ENCODE measurements around the gene SOX9.

Gene SOX9

DNA sequence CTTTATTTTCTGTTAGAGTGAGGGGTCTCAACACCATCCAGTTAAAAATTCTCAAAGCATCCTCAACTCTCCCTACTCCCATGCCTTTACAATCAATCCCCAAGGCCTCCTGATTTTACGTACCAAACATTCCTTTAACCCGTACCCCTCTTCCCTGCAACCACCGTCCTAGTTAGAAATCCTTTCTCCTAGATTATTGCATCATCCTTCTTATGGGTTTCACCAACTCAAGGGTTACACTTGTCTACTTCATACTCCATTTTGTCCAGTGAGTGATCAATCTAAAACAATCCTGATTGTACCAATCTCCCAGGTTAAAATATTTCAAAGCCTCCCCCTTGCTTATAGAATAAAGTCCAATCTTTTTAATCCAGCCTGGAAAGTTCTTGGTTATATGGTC is 24.7 kb downstream of the SOX9 start:
- WGBS, 2 experiments (ENCODE audit: insufficient coverage in 2 of 2): 86 to 90% methylated on average over 3 of the region's 3 CpGs
- Histone ChIP-seq H3K27ac (ENCODE audit: low read depth, low read length, severe bottlenecking) (no peak overlapping the region), H3K36me3 (ENCODE audit: control insufficient read depth, insufficient read depth, low read length) (no peaks in the 10 kb centered on the region), H3K4me3 (ENCODE audit: extremely low read depth, insufficient read depth, low read length, poor library complexity, severe bottlenecking) (no peak overlapping the region), H3K9me3 (ENCODE audit: control insufficient read depth, low read length) (no peaks in the 10 kb centered on the region), H3K4me1 (ENCODE audit: control insufficient read depth, insufficient read depth, low read length, poor library complexity, severe bottlenecking) (peaks cover 3% of the 10 kb centered on the region)

DNA sequence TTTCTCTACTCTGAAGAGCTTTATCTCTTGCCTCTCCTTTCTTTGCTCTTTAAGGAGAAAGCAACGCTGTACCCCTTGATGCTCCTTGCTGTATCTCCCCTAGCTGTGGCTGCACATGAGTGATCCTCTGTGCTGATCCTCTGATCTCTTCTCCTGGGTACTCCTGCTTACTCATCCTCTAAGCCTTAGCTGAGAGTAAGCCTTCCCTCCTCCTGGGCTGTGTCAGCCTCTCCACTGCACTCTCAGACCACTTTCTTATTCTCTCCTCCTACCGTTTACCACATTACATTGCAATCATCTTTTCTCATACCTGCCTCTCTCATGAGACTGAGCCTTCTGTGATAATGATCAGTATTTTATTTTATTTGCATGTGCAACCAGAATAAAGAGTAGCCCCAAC is 25.1 kb downstream of the SOX9 start:
- Histone ChIP-seq H3K27ac (ENCODE audit: low read depth, low read length, severe bottlenecking) (no peak overlapping the region), H3K36me3 (ENCODE audit: control insufficient read depth, insufficient read depth, low read length) (no peaks in the 10 kb centered on the region), H3K4me1 (ENCODE audit: control insufficient read depth, insufficient read depth, low read length, poor library complexity, severe bottlenecking) (peaks cover 3% of the 10 kb centered on the region), H3K9me3 (ENCODE audit: control insufficient read depth, low read length) (no peaks in the 10 kb centered on the region), H3K4me3 (ENCODE audit: extremely low read depth, insufficient read depth, low read length, poor library complexity, severe bottlenecking) (no peak overlapping the region)
- WGBS, 2 experiments (ENCODE audit: insufficient coverage in 2 of 2): 88 to 91% methylated on average over 1 of the region's 2 CpGs

DNA sequence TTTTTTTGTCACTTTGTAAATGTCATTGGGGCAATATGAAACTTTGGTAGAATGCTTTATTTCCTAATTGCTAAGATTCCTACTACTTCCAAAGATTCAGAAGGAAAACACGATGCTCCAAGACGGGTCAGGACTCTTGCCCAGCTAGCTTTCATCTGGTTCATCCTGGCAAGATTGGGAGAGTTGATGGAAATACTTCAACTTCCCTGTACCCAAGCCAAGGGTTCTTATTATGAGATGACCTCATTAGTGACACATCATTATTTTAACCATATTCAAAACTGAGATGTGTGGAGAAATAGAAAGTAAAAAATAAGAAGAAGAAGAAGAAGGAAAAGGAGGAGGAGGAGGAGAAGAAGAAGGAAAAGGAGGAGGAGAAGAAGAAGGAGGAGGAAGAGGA is 25.6 kb downstream of the SOX9 start:
- Histone ChIP-seq H3K36me3 (ENCODE audit: control insufficient read depth, insufficient read depth, low read length) (no peaks in the 10 kb centered on the region), H3K4me1 (ENCODE audit: control insufficient read depth, insufficient read depth, low read length, poor library complexity, severe bottlenecking) (peaks cover 3% of the 10 kb centered on the region), H3K27ac (ENCODE audit: low read depth, low read length, severe bottlenecking) (no peak overlapping the region), H3K4me3 (ENCODE audit: extremely low read depth, insufficient read depth, low read length, poor library complexity, severe bottlenecking) (no peak overlapping the region), H3K9me3 (ENCODE audit: control insufficient read depth, low read length) (no peaks in the 10 kb centered on the region)
- 100% methylated on average over 1 of the region's 2 CpGs; no CpG with 5 or more reads in 1 of the 2 experiments for WGBS, 2 experiments (ENCODE audit: insufficient coverage in 2 of 2)

DNA sequence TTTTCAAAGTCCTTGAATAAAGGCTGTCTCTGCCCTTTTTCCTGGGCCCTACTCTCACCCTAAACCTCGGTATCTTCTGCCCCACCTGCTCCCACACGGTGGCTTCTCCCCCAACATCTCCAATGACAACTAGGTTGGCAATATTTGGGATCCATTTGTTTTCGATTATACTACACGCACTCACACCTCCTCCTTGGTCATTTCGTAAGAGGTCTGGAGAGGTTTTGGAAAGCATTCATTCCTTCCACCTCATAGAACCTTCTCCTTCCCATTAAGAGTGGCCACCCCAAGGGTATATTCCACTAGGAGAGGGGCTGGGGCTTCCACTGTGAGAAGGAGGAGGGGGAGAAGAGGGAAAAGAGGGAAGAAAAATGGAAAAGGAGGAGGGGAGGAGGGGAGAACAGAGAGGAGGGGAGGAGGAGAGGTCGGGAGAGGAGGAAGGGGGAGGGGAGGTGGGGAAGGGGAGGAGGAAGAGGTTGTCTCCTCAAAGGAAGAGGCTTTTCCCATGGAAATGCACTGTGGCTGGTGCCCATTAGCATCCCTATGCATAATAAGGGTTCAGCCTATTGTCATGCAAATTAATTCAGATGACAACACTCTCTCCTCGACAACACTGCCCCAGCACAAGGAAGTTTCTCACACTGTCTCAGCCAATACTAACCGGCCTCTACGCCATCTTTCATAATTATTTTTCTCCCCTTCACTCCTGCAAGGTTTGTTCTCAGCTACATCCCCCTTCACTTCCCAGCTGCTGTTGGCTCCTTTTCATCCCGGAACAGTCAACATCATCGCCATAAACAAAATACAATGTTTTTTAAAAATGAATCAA is 30.0 kb downstream of the SOX9 start:
- Histone ChIP-seq H3K27ac (ENCODE audit: low read depth, low read length, severe bottlenecking) (peak overlapping the region; percentile 86), H3K36me3 (ENCODE audit: control insufficient read depth, insufficient read depth, low read length) (no peaks in the 10 kb centered on the region), H3K4me3 (ENCODE audit: extremely low read depth, insufficient read depth, low read length, poor library complexity, severe bottlenecking) (no peak overlapping the region), H3K4me1 (ENCODE audit: control insufficient read depth, insufficient read depth, low read length, poor library complexity, severe bottlenecking) (peaks cover 13% of the 10 kb centered on the region), H3K9me3 (ENCODE audit: control insufficient read depth, low read length) (no peaks in the 10 kb centered on the region)
- WGBS, 2 experiments (ENCODE audit: insufficient coverage in 2 of 2): 33 to 47% methylated on average over 8 of the region's 11 CpGs

DNA sequence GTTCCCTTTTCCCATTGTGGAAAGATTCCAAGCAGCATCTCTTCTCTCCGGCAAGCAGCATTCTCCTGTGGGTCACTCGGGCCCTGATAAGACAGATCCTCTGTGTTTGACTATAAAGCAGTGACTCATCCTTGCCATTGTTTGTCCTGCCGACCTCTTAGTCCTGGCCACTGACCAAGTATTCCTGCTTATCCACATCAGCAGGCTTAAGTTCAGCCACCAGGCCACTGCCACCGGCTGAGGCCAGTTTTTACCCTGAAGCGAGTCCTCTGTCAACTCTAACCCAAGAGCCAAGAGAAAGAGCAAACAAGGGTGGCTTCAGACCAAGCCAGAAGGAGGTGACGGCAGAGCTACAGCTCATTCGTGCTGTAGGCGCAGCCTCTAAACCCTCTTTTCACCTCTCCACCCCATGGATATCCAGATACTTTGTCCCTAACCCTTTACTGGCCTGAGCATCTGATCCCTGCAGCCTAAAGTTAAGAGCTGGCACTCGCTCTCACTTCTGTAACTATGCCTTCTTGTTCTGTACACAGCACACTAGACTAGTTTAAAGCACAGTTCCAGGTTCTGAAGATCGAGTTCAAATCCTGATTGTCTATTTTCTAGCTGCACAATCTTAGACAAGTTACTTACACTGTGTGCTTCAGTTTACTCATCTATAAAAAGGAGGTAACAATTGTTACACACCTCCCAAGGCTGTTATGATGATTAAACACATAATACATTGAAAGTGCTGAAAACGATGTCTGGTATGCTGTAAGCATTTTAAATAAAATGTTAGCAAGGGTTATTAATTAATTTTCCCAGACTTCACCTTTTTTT is 31.0 kb downstream of the SOX9 start:
- peak overlapping the region; percentile 86 for H3K27ac ChIP-seq (ENCODE audit: low read depth, low read length, severe bottlenecking)
- 32 to 43% methylated on average over 8 to 10 of the region's 11 CpGs for whole genome bisulfite sequencing, 2 experiments (ENCODE audit: insufficient coverage in 2 of 2)
- peaks cover 16% of the 10 kb centered on the region for H3K4me1 ChIP-seq (ENCODE audit: control insufficient read depth, insufficient read depth, low read length, poor library complexity, severe bottlenecking)
- no peaks in the 10 kb centered on the region for H3K9me3 ChIP-seq (ENCODE audit: control insufficient read depth, low read length)
- no peaks in the 10 kb centered on the region for H3K36me3 ChIP-seq (ENCODE audit: control insufficient read depth, insufficient read depth, low read length)
- no peak overlapping the region for H3K4me3 ChIP-seq (ENCODE audit: extremely low read depth, insufficient read depth, low read length, poor library complexity, severe bottlenecking)

DNA sequence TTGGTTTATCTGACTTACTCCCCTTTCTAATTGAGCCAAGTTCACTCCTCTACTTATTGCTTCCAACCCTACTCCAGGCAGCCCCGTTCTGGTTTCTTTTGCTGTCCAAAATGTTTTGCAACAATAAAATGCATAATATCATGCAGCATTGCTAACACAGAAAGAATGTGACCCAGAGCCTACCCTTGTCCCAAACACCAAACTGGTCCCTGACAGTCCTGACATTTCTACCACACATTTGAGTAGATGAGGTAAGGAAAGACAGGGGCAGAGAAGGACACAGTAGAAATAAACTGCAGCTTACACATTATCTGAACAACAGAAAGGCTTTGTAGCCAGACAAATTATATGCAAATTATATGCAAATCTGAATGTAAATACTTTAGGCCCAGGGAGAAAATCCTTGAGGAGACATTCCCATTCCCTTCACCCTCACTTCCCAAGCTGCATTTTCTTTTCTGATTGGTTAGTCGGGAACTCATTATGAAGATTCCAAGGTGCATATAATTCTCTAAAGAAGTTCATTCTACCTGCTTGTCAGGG is 31.6 kb downstream of the SOX9 start:
- WGBS, 2 experiments (ENCODE audit: insufficient coverage in 2 of 2): 85 to 89% methylated on average over 1 of the region's 2 CpGs
- peak overlapping the region; percentile 86 for H3K27ac ChIP-seq (ENCODE audit: low read depth, low read length, severe bottlenecking)
- no peaks in the 10 kb centered on the region for H3K36me3 ChIP-seq (ENCODE audit: control insufficient read depth, insufficient read depth, low read length)

DNA sequence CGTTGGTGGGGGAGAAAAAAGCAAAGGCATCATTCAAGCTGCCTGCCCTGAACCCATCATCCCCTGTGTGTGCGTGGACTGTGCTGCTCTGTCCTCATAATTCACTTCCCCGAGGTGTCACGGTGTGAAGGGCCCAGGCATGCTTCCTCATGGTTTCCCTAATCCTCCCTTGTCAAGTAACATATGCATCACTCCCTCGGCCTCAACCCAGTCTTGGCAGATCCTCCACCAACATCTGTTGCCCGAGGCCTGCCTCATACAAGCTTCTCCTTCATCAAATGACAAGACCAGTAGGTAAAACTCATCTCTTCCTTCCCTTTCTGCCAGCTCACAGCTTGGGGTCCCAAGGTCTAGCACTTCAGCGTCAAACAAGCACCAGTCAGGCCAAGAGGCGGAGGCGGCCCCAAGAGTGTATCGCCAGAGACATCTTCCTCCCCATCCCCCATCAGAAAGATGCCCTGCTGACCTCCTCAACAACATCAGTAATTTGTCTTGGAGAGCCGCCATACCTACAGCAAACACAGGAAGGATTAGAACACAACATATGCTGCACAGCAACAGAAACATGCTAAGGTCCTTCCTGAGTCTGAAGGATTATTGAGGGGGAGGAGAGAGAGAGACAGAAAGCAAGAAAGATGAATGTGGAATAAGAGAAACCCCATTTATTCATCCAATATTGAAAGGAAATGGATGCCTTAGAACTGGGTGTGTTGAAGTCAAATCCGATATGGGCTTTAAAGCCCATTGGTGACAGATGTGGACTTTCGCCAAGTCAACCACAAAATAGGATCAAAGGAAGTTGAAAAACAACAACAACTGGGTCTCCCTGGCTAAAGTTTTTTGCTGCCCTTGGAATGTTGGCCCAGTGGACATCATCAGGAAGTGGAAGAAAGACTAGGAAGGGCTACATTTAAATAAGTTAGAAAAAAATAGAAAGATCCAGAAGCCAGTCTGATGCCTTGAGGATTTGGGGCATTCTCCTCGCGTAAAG is 38.4 kb downstream of the SOX9 start:
- H3K9me3 ChIP-seq (ENCODE audit: control insufficient read depth, low read length): peaks cover 3% of the 10 kb centered on the region
- peaks cover 2% of the 10 kb centered on the region for H3K4me1 ChIP-seq (ENCODE audit: control insufficient read depth, insufficient read depth, low read length, poor library complexity, severe bottlenecking)
- H3K27ac ChIP-seq (ENCODE audit: low read depth, low read length, severe bottlenecking): no peak overlapping the region
- H3K36me3 ChIP-seq (ENCODE audit: control insufficient read depth, insufficient read depth, low read length): no peaks in the 10 kb centered on the region
- 86 to 94% methylated on average over 12 of the region's 15 CpGs for WGBS, 2 experiments (ENCODE audit: insufficient coverage in 2 of 2)
- no peak overlapping the region for H3K4me3 ChIP-seq (ENCODE audit: extremely low read depth, insufficient read depth, low read length, poor library complexity, severe bottlenecking)

More for the DNA sequence above, 31.6 kb downstream of the SOX9 start:
- no peak overlapping the region for H3K4me3 ChIP-seq (ENCODE audit: extremely low read depth, insufficient read depth, low read length, poor library complexity, severe bottlenecking)
- no peaks in the 10 kb centered on the region for H3K9me3 ChIP-seq (ENCODE audit: control insufficient read depth, low read length)
- peaks cover 16% of the 10 kb centered on the region for H3K4me1 ChIP-seq (ENCODE audit: control insufficient read depth, insufficient read depth, low read length, poor library complexity, severe bottlenecking)

DNA sequence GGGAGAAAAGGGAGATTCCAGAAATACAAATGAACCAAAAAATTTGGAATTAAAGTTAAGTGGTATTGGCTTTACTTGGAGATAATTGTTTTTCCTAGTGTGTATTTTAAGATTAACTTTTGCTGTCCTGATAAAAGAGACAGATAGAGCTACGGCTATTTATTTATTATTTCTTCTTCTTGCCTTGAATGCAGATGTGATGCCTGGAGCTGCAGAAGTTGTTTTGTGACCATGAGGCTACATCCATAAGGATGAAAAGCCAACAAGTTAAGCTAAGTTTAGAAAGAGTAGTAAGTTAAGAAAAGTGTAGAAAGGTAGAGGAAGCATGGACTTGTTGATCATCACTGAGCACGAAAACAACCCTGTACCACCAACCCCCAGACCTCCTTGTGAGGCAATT is 41.7 kb downstream of the SOX9 start:
- H3K9me3 ChIP-seq (ENCODE audit: control insufficient read depth, low read length): peaks cover 3% of the 10 kb centered on the region
- H3K4me1 ChIP-seq (ENCODE audit: control insufficient read depth, insufficient read depth, low read length, poor library complexity, severe bottlenecking): no peaks in the 10 kb centered on the region
- no peak overlapping the region for H3K4me3 ChIP-seq (ENCODE audit: extremely low read depth, insufficient read depth, low read length, poor library complexity, severe bottlenecking)
- H3K27ac ChIP-seq (ENCODE audit: low read depth, low read length, severe bottlenecking): no peak overlapping the region
- WGBS, 2 experiments (ENCODE audit: insufficient coverage in 2 of 2): 100% methylated on average over 1 of the region's 2 CpGs; no CpG with 5 or more reads in 1 of the 2 experiments
- no peaks in the 10 kb centered on the region for H3K36me3 ChIP-seq (ENCODE audit: control insufficient read depth, insufficient read depth, low read length)

DNA sequence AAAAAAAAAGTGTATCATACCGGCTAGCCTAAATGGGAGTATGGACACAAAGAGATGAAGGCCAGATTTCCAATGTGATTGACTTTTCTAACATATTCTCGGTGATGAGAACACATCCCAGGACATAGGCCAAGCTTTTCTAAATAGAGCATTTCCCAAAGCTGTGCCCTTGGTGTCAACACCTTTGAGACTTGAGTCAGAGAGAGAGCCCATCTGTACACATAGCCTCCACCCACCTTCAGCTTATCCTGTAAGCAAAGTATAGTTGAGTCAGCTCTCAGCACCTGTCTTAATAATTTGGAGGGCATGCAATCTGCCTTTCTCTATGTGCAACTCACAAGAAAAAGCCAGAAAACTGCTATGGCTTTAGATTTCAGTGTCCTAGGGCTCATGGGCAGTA is 42.7 kb downstream of the SOX9 start:
- Histone ChIP-seq H3K27ac (ENCODE audit: low read depth, low read length, severe bottlenecking) (no peak overlapping the region), H3K4me1 (ENCODE audit: control insufficient read depth, insufficient read depth, low read length, poor library complexity, severe bottlenecking) (no peaks in the 10 kb centered on the region), H3K4me3 (ENCODE audit: extremely low read depth, insufficient read depth, low read length, poor library complexity, severe bottlenecking) (no peak overlapping the region), H3K9me3 (ENCODE audit: control insufficient read depth, low read length) (peaks cover 3% of the 10 kb centered on the region), H3K36me3 (ENCODE audit: control insufficient read depth, insufficient read depth, low read length) (no peaks in the 10 kb centered on the region)
- WGBS, 2 experiments (ENCODE audit: insufficient coverage in 2 of 2): 75 to 100% methylated on average over 1 to 2 of the region's 2 CpGs

All from mesodermal cell (in vitro differentiated cells).